Measurements from ENCODE around the gene MXD3.
"Not testable (repeated sequence)": the region's sequence is repeated elsewhere in the genome, so short reads cannot be mapped to it uniquely, and the experiment has no call there.

The MXD3 gene

DNA sequence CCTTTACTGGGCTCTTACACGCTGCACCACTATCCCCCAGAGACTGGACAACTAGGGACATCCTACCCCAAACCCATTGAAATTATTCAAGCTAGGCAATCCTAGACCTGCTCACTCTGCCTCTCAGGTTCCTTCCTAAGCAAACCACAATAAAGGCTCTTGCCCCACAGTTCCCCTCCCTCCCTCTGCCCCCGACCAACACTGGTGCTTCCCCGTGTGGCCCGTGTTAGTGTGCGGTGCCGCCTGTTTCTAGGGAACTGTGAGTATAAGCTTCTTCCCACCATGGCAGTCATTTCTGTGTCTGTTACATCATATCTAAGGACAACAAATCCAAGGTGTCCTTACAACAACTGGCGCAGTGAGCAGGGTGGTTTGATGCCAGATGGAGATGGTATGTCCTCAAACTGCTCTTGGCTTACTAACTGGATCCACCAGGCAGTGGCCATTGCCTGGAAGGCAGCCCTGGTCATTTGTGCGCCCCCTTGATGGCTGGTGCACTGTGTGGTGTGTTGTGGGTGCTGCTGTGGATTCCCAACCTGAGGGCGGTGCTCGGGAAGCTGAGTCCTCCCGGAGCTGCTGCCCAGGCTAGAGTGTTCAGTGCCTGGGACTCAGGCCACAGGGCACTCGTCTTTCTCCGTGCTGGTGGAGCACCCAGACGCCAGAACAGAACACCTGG is 8.4 kb upstream of the MXD3 start:
- no peak for DNase-seq

DNA sequence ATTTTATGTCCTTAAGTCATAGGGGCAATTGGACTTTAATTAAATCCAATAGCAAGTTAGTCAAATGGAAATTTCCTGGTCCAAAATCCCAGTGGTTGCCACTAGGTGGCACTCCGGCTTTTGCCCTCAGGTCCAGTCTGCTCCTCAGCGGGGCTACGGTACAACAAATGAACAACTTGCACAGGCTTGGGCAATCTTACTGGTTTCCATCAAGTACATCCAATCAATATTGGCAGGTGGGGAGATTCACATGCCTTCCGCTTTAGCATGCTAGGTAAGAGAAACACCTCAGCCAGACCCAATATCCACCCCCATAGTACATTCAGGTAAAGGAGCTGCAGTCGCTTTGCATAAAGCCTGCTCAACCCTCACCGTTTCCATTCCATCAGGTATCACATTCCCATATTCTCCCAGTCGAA is 6.3 kb upstream of the MXD3 start:
- peak; percentile 59 for DNase-seq

DNA sequence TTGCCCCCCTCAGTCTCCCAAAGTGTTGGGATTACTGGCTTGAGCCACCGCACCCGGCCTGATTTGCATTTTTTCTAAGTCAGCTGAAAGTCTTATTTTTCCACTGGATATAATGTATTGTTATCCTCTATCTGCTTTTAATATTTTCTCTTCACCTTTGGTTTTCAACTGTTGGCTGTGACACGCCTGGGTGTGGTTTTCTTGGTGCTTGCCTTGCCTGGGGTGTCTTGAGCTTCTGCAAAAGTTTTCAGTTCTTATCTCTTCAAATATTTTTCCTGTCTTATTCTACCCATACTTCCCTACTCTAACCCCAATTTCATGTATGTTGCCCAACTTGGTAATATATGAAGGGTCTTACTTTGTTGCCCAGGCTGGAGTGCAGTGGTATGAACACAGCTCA is 4.3 kb upstream of the MXD3 start:
- no peak for DNase-seq

DNA sequence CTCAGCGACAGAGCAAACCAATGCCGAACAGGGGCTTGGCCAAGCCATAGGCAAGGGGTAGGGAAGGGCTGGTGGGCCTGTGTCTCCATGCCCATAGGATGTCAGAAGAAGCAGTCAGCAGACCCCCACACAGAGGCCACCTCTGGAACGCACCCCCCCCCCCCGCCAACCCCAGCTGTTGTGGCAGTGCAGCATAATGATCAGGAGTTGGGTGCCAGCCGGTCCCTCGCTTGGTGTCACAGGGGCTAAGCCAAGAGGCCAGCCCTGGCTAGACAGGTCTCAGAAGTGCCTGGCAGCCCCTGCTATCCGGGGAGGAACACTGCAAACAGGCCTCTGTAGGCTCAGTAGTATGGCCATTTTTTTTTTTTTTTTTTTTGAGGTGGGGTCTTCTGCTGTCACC is 3.7 kb upstream of the MXD3 start:
- DNase-seq, result no peak

DNA sequence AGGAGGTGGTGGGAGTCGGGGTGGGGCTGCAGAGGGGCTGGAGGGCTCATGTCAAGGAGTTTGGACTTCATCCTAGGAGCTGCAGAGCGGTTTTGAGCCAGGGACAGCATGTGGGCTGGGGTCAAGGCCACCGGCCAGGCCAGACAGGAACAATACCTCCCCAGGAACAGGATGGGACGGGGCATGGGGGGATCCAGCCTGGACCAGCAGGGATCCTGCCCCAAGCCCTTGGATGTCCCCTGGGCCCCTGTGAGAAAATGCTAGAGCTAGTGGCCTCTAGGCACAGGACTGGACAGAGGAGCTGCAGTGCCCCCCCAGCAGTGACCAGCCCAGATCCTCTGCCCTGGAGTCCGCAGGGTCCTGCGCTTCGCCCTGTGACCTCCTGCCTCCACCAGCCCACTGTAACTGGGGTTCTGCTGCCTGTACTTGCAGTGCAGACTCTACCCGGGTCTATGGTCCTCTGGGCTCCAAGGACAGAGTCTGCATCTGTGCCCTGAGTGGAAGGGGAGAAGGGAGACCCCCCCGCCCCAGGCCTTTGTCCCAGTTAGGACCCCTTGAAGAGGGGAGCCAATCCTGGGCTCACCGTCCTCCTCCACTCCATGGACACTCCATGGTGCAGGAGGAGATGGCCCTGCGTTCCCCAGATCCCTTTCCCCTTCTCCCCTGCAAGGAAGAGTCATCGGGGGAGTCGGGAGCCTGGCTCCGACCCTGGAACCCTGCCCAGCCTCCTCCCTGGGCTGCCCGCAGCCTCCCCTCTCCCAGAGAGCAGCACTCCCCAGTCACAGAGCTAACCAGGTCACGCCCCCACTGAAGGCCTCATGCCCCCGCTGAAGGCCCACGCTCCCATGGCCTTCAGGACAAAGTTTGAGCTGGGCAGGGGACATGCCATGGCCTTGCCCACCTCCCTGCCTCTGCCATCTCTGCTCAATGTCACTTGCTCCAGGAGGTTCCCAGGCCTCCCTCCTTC is 3.0 kb upstream of the MXD3 start:
- no peak for DNase-seq

DNA sequence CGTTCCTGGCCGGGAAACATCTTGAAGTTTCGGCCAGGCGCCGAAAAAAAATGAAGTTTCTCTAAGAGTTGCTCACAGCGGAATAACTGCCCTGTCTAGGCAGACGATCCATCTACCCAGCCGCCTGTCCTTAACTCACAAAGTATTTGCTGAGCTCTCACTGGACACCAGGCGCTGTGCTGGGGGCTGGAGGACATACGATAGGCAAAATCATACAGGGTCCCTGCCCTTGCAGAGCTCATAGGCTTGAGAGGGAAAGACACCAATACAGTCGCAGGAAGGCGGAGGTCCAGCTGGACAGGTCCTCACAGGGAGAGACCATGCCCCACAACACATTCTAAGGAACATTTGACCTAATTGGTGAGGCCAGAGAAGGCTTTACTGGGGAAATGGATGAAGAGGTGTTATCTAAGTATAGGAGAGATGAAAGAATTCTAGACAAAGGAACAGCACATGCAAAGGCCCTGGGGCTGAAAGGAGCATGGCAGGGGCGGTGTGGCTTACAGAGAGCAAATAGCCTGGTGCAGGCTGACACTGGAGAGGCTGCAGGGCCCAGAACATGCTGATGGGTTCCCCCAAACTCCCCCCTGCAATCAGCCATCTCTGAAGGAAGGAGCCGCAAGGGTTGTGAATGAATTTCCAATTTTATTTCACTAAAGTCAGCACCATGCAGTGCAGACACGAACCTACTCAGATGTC is 2.0 kb upstream of the MXD3 start:
- DNase-seq, result no peak

DNA sequence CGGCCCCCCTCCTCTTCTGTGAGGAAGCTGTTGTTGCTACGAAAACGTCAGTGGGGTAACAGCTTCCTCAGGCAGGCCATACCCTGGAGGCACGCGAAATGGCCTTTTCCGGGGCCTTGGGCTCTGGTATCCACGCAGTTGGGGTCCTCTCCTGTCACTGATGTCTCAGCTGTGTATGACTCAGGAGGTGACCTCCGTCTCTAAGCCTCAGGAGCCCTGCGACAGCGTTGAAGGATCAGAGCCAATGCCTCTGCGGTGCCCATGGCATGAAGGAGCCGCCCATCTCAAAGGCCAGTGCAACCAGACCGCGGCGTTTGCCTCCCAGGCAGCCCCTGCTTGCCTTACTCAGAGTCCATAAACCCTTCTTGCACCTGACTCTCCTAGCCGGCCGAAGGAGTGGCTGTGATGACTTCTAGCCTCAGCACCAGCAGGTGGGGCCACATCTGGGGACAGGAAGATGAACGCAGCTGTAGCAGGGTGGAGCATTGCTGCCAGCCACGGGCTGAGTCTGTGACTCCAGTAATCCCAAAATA is 1.0 kb upstream of the MXD3 start:
- DNase-seq, result no peak

DNA sequence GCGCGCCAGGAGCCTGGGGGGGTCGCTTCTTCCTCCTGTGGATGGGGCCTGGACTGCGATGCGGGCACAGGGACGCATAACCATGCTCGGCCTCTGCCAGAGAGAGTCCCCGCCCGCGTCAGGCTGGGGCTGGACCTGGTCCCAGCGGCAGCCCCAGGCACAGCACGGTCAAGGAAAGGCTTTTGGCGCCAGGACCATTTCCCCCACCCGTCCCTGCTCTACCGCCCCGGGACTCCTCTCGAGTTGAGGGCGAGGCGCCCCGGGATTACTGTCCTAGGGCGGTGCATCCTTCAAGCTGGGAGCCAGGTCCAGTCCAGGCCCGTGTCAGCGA is 341 bp downstream of the MXD3 start:
- DNase-seq, result no peak

DNA sequence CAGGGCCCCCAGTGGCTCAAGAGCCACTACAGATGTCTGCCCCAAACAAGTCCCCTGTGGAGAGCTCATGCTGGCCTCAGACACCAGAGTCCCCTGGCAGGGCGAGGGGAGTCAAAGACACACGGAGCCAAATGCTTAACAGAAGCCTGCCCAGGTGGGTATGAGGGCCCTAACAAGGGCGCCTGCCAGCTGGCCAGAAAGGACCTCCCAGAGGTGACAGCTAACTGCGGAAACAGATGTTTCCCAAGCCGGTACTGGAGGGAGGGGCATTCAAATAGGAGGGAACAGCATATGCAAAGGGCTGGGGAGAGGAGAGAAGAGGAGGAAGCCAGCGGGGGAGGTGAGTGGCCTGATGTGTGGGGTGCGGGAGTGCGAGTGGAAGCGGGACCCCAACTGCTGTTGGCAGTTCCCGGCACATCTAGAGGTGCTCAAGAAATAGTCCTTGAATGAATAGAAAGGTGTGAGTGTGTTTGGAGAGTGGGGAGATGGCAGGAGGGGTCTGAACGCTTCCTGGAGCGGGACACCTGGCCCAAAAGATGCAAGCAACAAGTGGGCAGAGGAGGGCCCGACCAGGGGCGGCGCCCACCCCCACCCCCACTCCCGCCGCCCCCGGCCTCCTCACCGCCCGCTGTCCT is 824 bp downstream of the MXD3 start:
- DNase-seq, result no peak

DNA sequence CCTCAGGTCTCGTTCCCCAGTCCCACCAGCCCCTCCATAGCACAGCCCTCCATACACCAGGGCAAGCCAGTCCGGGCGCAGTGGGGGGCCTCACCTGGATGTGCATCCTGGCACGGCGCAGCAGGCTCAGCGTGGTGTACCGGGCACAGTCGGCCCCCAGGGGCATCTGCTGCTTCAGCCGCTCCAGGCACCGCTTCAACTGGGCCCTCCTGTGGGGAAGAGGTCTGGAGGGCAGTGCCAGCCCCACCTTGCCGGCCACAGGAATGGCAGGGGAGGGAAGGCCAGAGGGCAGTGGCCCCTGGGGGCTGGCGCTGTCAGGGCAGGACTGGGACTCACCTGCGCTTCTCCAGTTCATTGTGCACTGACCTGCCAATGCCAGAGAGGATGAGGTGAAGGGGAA is 1.4 kb downstream of the MXD3 start:
- no peak for DNase-seq

DNA sequence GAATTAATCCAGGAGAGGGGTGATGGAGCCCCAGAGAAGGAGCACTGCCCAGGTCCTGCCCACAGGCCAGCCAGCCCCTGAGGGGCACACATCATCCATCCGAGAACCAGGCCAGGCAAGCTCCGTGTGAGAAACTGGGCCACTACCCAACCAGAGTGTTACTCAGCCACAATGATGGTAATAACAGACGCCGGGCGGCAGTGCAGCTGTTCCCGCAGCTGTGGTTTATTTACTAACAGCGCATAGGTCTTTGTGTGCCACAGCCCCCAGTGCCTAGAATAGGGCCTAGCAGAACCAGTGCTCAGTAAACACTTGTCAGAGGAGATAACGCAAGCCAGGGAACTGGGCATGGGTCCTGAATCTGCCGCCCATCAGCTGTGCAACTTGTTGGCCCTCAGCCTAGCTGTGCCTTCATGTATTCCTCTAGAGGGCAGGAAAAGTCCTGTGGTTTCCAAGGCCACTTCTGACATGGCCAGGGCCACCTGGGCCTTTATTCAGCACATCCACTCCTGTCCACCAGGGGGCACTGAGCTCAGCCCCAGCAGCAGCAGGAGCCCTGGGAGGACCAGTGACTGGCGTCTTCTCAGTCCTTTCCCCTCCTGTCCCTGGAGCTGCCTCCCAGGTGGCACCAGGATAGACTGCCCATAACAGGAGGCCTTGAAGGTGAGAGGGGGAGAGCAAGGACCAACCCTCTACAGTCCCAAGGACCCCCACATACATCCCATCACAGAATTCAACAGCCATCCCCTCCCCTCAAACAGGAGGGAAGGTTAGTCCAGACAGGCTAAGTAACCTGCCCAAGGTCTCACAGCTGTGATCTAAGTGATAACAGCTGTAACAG is 2.1 kb downstream of the MXD3 start:
- DNase-seq, result peak; percentile 58

DNA sequence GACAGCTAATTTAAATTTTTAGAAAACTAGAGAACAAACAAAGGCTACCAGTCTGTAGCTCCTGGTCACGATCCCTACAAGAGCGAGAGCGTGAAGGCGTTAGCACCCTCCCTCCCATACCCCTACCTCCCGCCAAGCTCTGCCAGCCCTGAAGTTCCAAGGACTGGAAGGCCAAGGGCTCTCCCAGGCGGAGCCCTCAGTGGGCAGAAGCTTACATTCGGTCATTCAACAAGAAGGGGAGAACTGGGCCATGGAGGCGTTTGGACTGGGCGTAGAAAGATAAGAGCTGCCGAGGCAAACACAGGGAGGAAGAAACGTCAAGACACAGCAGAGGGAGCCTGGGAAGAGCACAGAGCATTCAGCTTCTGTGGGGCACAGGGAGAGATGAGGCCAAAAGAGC is 3.0 kb downstream of the MXD3 start:
- no peak for DNase-seq

DNA sequence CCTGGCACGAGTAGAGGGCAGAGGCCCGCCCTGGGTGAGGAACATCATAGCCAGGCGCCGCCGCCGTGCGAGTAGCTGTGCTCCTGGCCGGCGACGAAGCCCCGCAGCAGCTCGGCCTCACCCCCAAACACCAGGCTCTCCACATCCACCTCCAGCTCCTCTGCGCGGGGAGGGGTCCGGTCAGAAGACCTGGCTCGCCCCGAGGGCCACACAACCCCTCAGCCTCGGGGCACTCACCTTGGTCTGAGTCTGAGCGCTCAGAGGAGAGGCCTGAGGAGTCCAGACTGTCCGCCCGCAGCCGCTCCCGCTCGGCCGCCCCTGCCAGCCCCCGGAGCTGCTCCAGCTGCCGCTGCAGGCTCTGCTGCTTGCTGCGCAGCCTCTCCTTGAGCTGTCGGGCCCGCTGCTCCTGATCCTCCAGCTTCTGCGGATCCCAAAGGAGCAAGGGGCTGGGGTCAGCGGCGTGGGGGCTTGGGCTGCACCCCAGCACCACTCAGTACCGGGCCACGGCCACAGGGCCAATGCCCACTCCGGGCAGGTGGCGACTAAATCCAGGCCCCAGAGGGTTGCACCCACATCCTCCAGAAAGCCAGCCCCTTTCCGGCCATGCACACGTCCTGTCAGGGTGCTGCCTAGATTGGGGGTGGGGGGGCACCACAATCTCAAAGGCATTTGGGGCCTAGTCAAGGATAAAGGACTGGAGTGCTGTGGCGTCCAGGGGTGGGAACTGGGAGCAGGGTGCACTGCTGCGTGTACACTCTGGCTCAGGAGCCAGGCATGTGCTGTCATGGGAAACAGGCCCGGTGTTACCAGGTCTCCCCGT is 3.9 kb downstream of the MXD3 start:
- DNase-seq, result no peak

DNA sequence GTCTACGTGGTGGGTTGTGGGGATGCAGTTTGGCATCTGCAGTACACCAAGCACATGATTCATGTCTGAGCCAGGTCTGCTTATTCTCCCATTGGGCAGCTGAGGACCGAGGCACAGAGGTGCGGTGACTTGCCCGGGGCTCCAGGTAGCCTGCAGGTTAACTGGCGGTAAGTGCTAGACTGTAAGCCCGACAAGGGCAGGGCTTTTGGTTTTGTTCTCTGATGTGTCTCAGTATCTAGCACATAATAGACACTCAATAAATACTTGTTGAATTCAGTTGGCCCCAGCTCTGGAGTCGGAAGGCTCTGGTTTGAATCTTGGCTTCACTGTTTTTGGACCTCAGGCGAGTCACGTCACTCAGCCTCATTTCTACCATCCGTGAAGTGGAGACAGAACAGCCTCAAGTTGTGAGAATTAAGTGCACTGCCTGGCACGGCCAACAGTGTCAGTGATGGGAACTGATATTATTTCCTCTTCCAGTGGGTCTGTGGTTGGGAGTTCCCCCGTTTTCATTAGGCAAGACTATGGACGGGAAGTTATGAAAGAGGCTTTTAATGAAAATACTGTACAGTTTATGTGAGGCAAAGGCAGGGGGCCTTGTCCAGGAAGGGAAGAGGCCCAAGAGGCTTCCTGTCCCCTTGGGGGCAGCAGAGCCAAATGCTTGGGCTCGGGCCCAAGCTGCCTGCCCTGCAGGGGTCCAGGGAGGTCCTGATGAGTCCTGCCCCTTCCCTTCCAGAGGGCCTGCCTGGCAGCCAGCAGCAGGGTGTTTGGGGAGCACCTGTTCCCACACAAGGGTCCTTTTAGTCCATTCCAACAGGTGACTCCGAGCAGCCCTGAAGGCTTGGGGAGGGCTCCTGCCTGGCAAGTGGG is 4.8 kb downstream of the MXD3 start:
- DNase-seq, result no peak

DNA sequence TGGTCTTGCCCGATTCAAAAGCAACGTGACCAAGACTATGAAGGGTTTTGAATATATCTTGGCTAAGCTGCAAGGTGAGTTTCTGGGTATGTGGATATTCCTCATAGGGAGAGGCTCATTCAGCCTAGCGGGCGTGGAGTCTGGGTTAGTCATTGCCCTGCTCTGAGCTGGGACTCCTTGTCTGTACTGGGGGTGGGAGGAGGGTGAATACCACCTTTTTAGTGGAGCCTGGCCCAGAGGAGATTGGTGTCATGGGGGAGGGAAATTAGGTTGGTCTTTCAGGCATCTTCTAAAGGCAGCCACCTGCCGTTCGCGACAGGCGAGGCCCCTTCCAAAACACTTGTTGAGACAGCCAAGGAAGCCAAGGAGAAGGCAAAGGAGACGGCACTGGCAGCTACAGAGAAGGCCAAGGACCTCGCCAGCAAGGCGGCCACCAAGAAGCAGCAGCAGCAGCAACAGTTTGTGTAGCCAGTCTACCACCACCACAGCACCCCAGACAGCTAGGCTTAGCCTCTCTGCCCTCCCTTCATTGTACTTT is 5.5 kb downstream of the MXD3 start:
- DNase-seq, result not testable (repeated sequence)

DNA sequence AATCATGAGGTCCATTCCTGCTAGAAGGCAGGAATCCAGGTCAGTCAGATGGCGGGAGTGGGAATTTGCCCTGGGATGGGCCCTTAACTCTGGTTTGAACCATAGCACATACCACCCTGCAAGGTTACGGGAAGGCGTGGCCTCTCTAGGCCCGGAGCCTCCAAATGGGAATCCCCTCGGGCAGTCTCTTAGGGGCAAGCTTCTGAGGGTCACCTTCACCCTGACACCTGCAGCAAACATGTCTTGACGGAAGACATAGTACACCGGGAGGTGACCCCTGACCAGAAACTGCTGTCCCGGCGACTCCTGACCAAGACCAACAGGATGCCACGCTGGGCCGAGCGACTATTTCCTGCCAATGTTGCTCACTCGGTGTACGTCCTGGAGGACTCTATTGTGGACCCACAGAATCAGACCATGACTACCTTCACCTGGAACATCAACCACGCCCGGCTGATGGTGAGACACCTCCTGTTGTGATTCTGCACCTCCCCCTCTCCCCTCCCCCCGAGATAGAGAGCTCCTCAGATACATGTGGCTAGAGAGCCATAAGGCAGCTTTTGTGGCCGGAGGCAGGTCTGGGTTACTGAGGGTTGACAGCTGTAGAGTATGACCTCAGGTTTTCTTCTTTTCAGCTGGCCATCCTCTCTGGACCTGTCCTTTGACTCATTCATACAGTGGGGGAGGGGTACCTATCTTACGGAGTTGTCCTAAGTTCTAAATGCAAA is 7.1 kb downstream of the MXD3 start:
- no peak for DNase-seq

DNA sequence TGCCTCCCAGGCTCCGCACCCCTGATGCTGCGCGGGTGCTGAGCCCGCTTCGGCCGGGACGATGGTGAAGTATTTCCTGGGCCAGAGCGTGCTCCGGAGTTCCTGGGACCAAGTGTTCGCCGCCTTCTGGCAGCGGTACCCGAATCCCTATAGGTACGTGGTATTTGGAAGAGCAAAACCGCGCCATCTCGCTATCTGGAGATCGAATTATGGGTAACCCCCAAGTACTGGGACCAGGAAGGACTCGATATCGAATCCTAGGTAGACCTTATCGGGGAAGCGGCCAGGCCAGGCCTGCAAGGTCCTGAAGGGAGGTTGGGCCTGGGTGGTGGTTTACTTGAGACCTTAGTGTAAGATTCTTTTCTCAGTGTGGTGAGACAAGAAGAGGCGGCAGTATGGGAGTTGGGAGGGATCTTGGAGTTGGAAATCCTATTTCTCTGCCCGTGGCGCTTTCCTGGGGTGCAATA is 7.7 kb downstream of the MXD3 start:
- DNase-seq, result no peak

DNA sequence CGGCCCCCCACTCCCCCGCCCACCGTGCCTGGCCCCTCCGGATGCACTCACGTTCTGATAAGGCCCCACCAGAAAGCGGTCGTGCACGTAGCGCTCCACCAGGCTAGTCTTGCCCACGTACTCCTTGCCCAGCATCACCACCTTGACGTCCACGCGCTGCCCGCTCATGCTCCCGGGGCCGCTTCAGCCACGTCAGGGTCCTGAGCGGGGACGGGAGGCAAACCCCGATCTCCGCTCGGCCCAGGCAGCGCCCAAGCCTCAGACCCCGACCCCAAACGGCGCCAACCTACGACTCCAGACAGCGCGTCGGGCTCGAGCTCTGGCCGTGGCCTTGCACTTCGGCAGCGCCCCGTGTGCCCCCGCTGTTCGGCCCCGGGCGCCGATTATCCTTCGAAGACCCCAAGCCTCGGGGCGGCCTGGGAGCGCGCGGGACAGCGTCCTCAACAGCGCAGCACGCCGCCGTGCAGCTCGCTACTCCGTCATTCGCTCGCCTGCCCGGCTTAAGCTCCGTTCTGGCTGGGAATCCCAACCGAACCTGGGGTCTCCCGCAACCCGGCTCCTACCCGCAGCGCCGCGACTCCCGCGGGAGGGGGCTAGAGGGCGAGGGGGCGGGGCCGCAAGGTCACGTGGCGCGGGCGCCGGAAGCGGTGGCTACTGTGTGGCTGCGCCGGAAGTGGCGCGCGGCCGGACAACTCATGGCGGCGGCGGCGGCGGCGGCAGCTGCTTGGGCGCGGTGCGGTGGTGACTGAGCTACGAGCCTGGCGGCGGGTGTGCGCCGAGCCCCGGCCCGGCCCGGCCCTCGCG is 8.4 kb downstream of the MXD3 start, which contains the start of the genes PRELID1 and RAB24:
PRELID1 (plus strand) TSS at position 679 of the 804 bp plus-strand sequence. CDS start 187 bp downstream, outside the sequence.
RAB24 (minus strand) TSS at position 599 of the 804 bp plus-strand sequence; CDS start at position 168, 431 bp downstream.
- peak; percentile 82 for DNase-seq
